ENCODE results near the gene SH3GL1. TPM values are rescaled to one million over a fixed set of nuclear protein-coding genes. Genes with fewer than 3 reads are reported as not detected.

The SH3GL1 gene
- total RNA-seq, 1 donor from 2014 or later = 61.4 TPM

DNA sequence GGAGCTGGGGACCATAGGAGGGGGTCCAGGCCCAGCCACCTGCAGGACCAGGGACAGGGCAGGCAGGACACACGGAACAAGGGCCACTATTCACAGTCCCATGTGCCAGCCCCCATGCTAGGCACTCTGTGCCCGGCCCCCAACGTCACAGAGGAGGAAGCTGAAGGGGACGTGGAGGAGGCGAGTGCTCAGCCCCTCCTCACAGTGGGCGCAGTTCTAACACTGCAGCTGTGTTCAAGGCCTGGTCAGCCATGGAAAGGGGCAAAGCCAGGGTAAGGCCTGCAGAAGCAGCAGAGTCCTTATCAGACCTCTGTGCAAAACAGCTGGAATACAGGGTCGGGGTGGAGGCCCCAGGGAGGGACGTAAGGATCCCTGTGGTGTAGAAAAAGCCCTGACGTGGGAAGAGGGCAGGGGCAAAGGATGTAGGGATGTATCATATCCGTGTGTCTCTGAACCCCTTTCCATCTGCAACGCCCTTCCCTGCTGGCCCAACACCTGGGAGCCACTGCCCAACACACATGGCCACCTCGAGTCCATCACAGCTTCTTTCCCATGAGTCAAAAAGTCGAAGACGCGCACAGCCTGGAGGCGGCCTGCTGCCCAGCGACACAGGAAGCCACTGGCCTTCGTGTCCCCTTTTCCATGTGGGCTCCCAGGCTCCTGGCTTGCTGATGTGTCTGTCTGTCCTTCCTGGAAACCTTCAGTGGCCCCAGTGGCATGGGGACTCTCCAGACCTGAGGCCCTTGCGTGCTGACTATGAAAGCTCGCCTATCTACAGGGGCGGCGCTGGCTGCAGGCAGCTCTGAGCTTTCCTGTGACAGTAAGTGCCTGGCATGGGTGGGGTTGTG is 28.0 kb downstream of the SH3GL1 start:
- intact Hi-C loops (cut with DNase I) = no loop called here
- peaks cover 57 to 84% of the 10 kb centered on the region in 2 donors for H3K4me1 ChIP-seq
- H3K27me3 ChIP-seq = no peaks in the 10 kb centered on the region
- H3K4me3 ChIP-seq = no peak overlapping the region
- no peaks in the 10 kb centered on the region for H3K9me3 ChIP-seq
- no peak for DNase-seq (ENCODE audit: low spot score in 2 of 2)
- peak overlapping the region; percentile 91 to 98 for H3K27ac ChIP-seq
- H3K36me3 ChIP-seq = peaks cover 0 to under 1% of the 10 kb centered on the region in 2 donors
- TF ChIP-seq, protein P1, sequence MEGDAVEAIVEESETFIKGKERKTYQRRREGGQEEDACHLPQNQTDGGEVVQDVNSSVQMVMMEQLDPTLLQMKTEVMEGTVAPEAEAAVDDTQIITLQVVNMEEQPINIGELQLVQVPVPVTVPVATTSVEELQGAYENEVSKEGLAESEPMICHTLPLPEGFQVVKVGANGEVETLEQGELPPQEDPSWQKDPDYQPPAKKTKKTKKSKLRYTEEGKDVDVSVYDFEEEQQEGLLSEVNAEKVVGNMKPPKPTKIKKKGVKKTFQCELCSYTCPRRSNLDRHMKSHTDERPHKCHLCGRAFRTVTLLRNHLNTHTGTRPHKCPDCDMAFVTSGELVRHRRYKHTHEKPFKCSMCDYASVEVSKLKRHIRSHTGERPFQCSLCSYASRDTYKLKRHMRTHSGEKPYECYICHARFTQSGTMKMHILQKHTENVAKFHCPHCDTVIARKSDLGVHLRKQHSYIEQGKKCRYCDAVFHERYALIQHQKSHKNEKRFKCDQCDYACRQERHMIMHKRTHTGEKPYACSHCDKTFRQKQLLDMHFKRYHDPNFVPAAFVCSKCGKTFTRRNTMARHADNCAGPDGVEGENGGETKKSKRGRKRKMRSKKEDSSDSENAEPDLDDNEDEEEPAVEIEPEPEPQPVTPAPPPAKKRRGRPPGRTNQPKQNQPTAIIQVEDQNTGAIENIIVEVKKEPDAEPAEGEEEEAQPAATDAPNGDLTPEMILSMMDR (IDR thresholded peaks at IDR 0.05) = no peak

DNA sequence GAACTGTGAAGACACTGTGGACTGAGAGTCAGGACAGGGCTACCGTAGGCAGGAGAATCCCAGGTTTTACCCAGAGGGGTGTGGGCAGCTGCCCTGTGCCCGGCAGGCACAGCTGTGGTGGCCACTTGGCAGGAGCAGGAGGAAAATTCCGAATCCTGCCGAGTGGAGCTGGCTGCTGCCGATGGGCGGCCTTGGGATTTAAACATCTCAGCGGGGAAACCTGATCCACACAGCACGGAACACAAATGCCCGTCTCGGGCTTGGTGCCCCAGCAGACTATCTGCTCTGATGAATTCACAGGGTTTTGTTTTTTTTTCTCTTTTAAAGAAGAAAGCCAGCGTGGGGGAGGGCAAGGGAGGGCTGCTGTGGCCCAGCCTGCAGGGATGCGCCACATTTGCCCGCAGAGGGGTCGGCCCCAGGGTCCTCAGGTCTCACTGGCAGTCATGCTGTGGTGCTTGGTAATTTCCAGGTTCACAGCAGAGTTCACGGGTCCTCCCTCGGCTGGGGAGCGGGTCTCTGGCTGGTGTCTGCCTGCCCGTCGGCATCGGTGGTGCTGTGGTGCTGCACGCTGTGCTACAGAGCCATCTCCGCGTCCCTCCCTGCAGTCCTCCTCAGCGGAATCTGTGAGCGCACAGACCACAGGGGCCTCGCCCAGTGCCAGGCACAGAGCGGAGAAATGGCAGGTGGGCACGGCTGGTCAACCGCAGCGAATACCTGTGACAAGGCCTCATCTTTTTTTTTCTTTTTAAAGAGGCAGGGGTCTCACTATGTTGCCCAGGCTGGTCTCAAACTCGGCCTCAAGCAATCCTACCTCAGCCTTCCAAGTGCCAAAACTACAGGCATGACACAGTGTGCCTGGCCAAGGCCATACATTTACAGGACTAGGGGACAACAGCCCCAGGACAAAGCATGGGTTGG is 28.8 kb downstream of the SH3GL1 start:
- intact Hi-C loops (cut with DNase I) = no loop called here
- H3K36me3 ChIP-seq = peaks cover 0 to 6% of the 10 kb centered on the region in 2 donors
- H3K4me1 ChIP-seq = peaks cover 48 to 76% of the 10 kb centered on the region in 2 donors
- H3K4me3 ChIP-seq = no peak overlapping the region
- no peaks in the 10 kb centered on the region for H3K27me3 ChIP-seq
- no peak for DNase-seq (ENCODE audit: low spot score in 2 of 2)
- TF ChIP-seq, protein P1 (IDR thresholded peaks at IDR 0.05) = no peak
- H3K27ac ChIP-seq = peak overlapping the region in 1 of 2 donors; percentile 91
- H3K9me3 ChIP-seq = no peaks in the 10 kb centered on the region

DNA sequence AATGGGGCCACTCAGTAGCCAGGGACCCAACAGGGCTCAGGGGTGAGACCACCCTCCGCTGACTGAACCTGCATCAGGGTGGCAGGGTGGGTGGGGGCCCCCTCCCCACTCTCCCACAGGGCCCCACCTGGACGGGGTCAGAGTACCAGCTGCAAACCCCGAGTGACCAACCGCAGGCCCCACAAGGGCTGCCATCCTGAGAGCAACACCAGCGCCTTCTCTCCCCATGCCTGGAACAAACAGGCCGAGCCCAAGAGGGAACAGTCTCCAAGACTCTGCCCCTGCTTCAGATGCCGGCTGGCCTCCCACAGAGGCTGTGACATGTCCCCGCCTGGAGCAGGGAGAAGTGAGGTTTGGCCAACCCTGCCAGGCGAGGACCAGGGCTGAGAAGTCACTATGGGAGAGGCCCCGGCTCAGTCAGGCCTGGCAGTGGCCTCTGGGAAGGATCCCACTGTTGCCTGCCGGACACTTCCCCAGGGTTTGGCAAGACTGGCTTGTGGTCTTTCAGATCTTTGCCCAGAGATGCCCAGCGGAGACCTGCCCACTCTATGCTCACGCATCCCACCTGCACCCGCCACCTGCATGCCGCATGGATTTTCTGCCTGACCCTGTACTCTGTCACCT is 29.8 kb downstream of the SH3GL1 start:
- Histone ChIP-seq H3K36me3 (peaks cover 6 to 15% of the 10 kb centered on the region in 2 donors), H3K9me3 (no peaks in the 10 kb centered on the region), H3K27me3 (no peaks in the 10 kb centered on the region), H3K4me3 (no peak overlapping the region), H3K27ac (peak overlapping the region in 1 of 2 donors; percentile 91), H3K4me1 (peaks cover 38 to 66% of the 10 kb centered on the region in 2 donors)
- no peak for DNase-seq (ENCODE audit: low spot score in 2 of 2)
- intact Hi-C loops (cut with DNase I) = no loop called here
- TF ChIP-seq, protein P1 (IDR thresholded peaks at IDR 0.05) = no peak

DNA sequence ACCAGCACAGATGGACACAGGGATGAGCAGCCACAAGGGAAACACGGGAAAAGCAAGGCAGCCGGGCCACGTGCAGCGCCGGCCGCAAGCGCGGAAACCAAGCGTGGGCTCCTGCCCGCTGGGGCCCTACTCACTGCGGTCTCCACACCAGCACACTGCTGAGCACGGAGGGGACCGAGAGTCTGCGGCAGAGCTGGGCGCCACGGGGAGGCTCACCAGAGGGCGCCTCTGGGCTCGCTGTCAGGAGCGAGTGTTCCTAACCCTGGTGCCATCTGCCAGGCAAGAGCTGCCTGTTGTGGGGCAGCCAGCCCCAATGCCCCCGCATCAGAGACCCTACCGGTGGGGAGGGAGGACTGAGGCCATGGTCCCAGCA is 30.5 kb downstream of the SH3GL1 start:
- Histone ChIP-seq H3K4me1 (peaks cover 31 to 59% of the 10 kb centered on the region in 2 donors), H3K9me3 (no peaks in the 10 kb centered on the region), H3K27me3 (no peaks in the 10 kb centered on the region), H3K4me3 (peak overlapping the region in 1 of 2 donors; percentile 1), H3K27ac (peak overlapping the region in 1 of 2 donors; percentile 16), H3K36me3 (peaks cover 13 to 22% of the 10 kb centered on the region in 2 donors)
- intact Hi-C loops (cut with DNase I) = no loop called here
- TF ChIP-seq, protein P1 (IDR thresholded peaks at IDR 0.05) = peak in 2 of 3 experiments; percentile 10 to 21
- DNase-seq (ENCODE audit: low spot score in 2 of 2) = no peak
